GM12891 (cell line): ENCODE results near the gene NRP1.

Experiments
- POLR2A ChIP-seq: IDR thresholded peaks from 2 replicates; pipeline ENCODE4 v1.6.1; 2011; ENCODE audit warnings: low read depth, low read length, control low read depth
- SPI1 ChIP-seq: IDR thresholded peaks from 2 replicates; pipeline ENCODE4 v1.6.1; 2011; ENCODE audit warnings: low read depth, low read length, control low read depth
- TAF1 ChIP-seq: IDR thresholded peaks from 2 replicates; pipeline ENCODE4 v1.6.1; 2011; ENCODE audit warnings: low read depth, low read length, control low read depth

GRCh38 chr10:33145451-33146188, 188.8 kb downstream of the NRP1 start:
- TF ChIP-seq SPI1: no peak
- no peak for TF ChIP-seq POLR2A
- no peak for TF ChIP-seq TAF1
